Activated B cell treated with CpG ODN at 0.5 μM for 24 hours (primary cell): ENCODE data around the gene BFSP1. TPM values are rescaled to one million over a fixed set of nuclear protein-coding genes. Genes with fewer than 3 reads are reported as not detected.

Source experiments
- ATAC-seq: fragments of 200-7000 bp; cut with Tn5 transposase; one replicate; pipeline ENCODE4 v1.10.0; 2021; ENCODE audit warnings: low read depth, mild to moderate bottlenecking, moderate library complexity
- CTCF ChIA-PET: fragments of 350-600 bp; sonication (Branson Sonifier 250); formaldehyde crosslinking; loops from one replicate; lab custom pipeline; 2021; ENCODE audit warnings: antibody characterized with exemption; lab: Charles Lee
- POLR2A ChIA-PET: fragments of 350-600 bp; sonication (Branson Sonifier 250); formaldehyde crosslinking; loops from one replicate; lab custom pipeline; 2021; ENCODE audit warnings: antibody characterized with exemption; lab: Charles Lee
- DNase-seq: peaks from one replicate; pipeline ENCODE4 v3.0.0; 2022
- H3K27ac Mint-ChIP-seq: one replicate; pipeline ENCODE4 v1.8.0; 2020; ENCODE audit warnings: mixed read lengths
- H3K27me3 Mint-ChIP-seq: one replicate; pipeline ENCODE4 v1.8.0; 2021; ENCODE audit warnings: mixed read lengths
- H3K36me3 Mint-ChIP-seq: one replicate; pipeline ENCODE4 v1.8.0; 2021; ENCODE audit warnings: low read depth, mixed read lengths
- H3K4me1 Mint-ChIP-seq: one replicate; pipeline ENCODE4 v1.8.0; 2021; ENCODE audit warnings: mixed read lengths
- H3K4me3 Mint-ChIP-seq: one replicate; pipeline ENCODE4 v1.8.0; 2020; ENCODE audit warnings: mild to moderate bottlenecking, mixed read lengths
- H3K9me3 Mint-ChIP-seq: one replicate; pipeline ENCODE4 v1.8.0; 2020; ENCODE audit warnings: mixed read lengths
- CTCF ChIP-seq: fragments of 200-600 bp; IDR thresholded peaks from one replicate; pipeline ENCODE4 v1.8.0; 2022; ENCODE audit warnings: antibody characterized with exemption, mild to moderate bottlenecking
- intact Hi-C: fragments of 100-400 bp; cut with micrococcal nuclease; formaldehyde crosslinking; loops from one replicate; pipeline ENCODE4 v1.15.1; 2024
- total RNA-seq: library from RNA; stranded (reverse); gene quantifications from 2 replicates; pipeline ENCODE4 v1.2.3, GENCODE V29; 2022

BFSP1 gene
- total RNA-seq, 1 donor from 2014 or later = not detected

GRCh38 chr20:17501701-17502100, 29.5 kb downstream of the BFSP1 start:
- ATAC-seq = no peak
- Mint-ChIP-seq H3K27ac (no peak overlapping the region), H3K9me3 (no peaks in the 10 kb centered on the region), H3K4me3 (no peak overlapping the region), H3K27me3 (peaks cover 7% of the 10 kb centered on the region), H3K36me3 (no peaks in the 10 kb centered on the region), H3K4me1 (peaks cover 9% of the 10 kb centered on the region)
- intact Hi-C loops = loop anchor here (5.0 to 10.0 kb wide), 3 partner anchors 913 to 1223 kb away; partner anchors contain the start of genes DZANK1 and POLR3F
- no peak for TF ChIP-seq CTCF
- no peak for DNase-seq
- CTCF ChIA-PET = no interaction called here
- POLR2A ChIA-PET = no interaction called here

GRCh38 chr20:17500826-17501225, 30.4 kb downstream of the BFSP1 start:
- Mint-ChIP-seq H3K36me3 (no peaks in the 10 kb centered on the region), H3K4me1 (peaks cover 9% of the 10 kb centered on the region), H3K9me3 (no peaks in the 10 kb centered on the region), H3K4me3 (no peak overlapping the region), H3K27me3 (peaks cover 9% of the 10 kb centered on the region), H3K27ac (no peak overlapping the region)
- ChIA-PET POLR2A (no interaction called here), CTCF (interaction anchor here (0.7 kb wide), 1 partner anchor 115 kb away, joined by 3 read pairs; no protein-coding TSS in a partner anchor)
- ATAC-seq (no peak), DNase-seq (no peak)
- intact Hi-C loops = loop anchor here (5.0 to 10.0 kb wide), 3 partner anchors 914 to 1224 kb away; partner anchors contain the start of genes DZANK1 and POLR3F
- TF ChIP-seq CTCF = no peak

GRCh38 chr20:17500271-17500670, 30.9 kb downstream of the BFSP1 start:
- peaks cover 12% of the 10 kb centered on the region for H3K27me3 Mint-ChIP-seq
- POLR2A ChIA-PET = no interaction called here
- ATAC-seq = no peak
- no peak for TF ChIP-seq CTCF
- no peak for DNase-seq
- no peak overlapping the region for H3K4me3 Mint-ChIP-seq
- intact Hi-C loops = loop anchor here (5.0 to 10.0 kb wide), 3 partner anchors 915 to 1225 kb away; partner anchors contain the start of genes DZANK1 and POLR3F
- H3K4me1 Mint-ChIP-seq = peaks cover 6% of the 10 kb centered on the region
- CTCF ChIA-PET = interaction anchor here (0.7 kb wide), 1 partner anchor 116 kb away, joined by 3 read pairs; no protein-coding TSS in a partner anchor
- H3K36me3 Mint-ChIP-seq = no peaks in the 10 kb centered on the region
- H3K9me3 Mint-ChIP-seq = no peaks in the 10 kb centered on the region
- H3K27ac Mint-ChIP-seq = no peak overlapping the region

GRCh38 chr20:17499041-17499440, 32.1 kb downstream of the BFSP1 start:
- intact Hi-C loops = no loop called here
- no peak for DNase-seq
- ChIA-PET CTCF (no interaction called here), POLR2A (no interaction called here)
- H3K36me3 Mint-ChIP-seq = no peaks in the 10 kb centered on the region
- H3K27ac Mint-ChIP-seq = no peak overlapping the region
- ATAC-seq = no peak
- no peaks in the 10 kb centered on the region for H3K9me3 Mint-ChIP-seq
- peaks cover 12% of the 10 kb centered on the region for H3K27me3 Mint-ChIP-seq
- no peak for TF ChIP-seq CTCF
- no peaks in the 10 kb centered on the region for H3K4me1 Mint-ChIP-seq
- H3K4me3 Mint-ChIP-seq = no peak overlapping the region

- no peak overlapping the region for H3K4me3 Mint-ChIP-seq
- H3K9me3 Mint-ChIP-seq = no peaks in the 10 kb centered on the region
- intact Hi-C loops = no loop called here
- ATAC-seq = no peak
- no peaks in the 10 kb centered on the region for H3K4me1 Mint-ChIP-seq
- POLR2A ChIA-PET = no interaction called here
- H3K36me3 Mint-ChIP-seq = no peaks in the 10 kb centered on the region
- DNase-seq = no peak
- CTCF ChIA-PET = no interaction called here
- no peak overlapping the region for H3K27ac Mint-ChIP-seq
- no peak for TF ChIP-seq CTCF
- H3K27me3 Mint-ChIP-seq = peaks cover 12% of the 10 kb centered on the region
Measured at GRCh38 chr20:17498641-17499040, 32.5 kb downstream of the BFSP1 start.
